HL-60/S4 treated with retinoic acid at 250 ng/mL for 4 days and 3 days (cell line): Measurements from ENCODE around the gene HK1.

Experiments
- in situ Hi-C: fragments of 300-500 bp; cut with MboI; formaldehyde crosslinking; loops from 2 replicates; pipeline ENCODE4 v1.7.0; 2022; ENCODE audit warnings: low sequenced_read_pairs

Gene HK1

GRCh38 chr10:69343905-69344304 lies 65.6 kb downstream of the HK1 start:
- in situ Hi-C loops: no loop called here

- in situ Hi-C loops: no loop called here
Observed at GRCh38 chr10:69344591-69345252, 66.4 kb downstream of the HK1 start.

GRCh38 chr10:69345402-69345801 lies 67.1 kb downstream of the HK1 start:
- in situ Hi-C loops: no loop called here

GRCh38 chr10:69345890-69346474 lies 67.7 kb downstream of the HK1 start:
- in situ Hi-C loops: no loop called here

- in situ Hi-C loops: no loop called here
Observed at GRCh38 chr10:69346776-69347175, 68.5 kb downstream of the HK1 start.

- in situ Hi-C loops: no loop called here
Observed at GRCh38 chr10:69348816-69349541, 70.7 kb downstream of the HK1 start.

- in situ Hi-C loops: no loop called here
Observed at GRCh38 chr10:69349542-69349888, 71.2 kb downstream of the HK1 start.

GRCh38 chr10:69351589-69351988 lies 73.3 kb downstream of the HK1 start:
- in situ Hi-C loops: no loop called here

GRCh38 chr10:69352569-69353264 lies 74.4 kb downstream of the HK1 start:
- in situ Hi-C loops: no loop called here

GRCh38 chr10:69353977-69354635 lies 75.8 kb downstream of the HK1 start:
- in situ Hi-C loops: no loop called here

- in situ Hi-C loops: no loop called here
Observed at GRCh38 chr10:69356187-69356586, 77.9 kb downstream of the HK1 start.

GRCh38 chr10:69358148-69358795 lies 80.0 kb downstream of the HK1 start:
- in situ Hi-C loops: no loop called here

- in situ Hi-C loops: no loop called here
Observed at GRCh38 chr10:69359148-69359547, 80.9 kb downstream of the HK1 start.

- in situ Hi-C loops: no loop called here
Observed at GRCh38 chr10:69359594-69359993, 81.3 kb downstream of the HK1 start.

GRCh38 chr10:69360485-69361302 lies 82.4 kb downstream of the HK1 start:
- in situ Hi-C loops: no loop called here

- in situ Hi-C loops: no loop called here
Observed at GRCh38 chr10:69361303-69361614, 83.0 kb downstream of the HK1 start.

- in situ Hi-C loops: no loop called here
Observed at GRCh38 chr10:69362471-69362954, 84.2 kb downstream of the HK1 start.

GRCh38 chr10:69363666-69364065 lies 85.4 kb downstream of the HK1 start:
- in situ Hi-C loops: no loop called here

- in situ Hi-C loops: no loop called here
Observed at GRCh38 chr10:69364232-69364940, 86.1 kb downstream of the HK1 start.
